ENCODE results near the gene FGFR2. TPM values are rescaled to one million over a fixed set of nuclear protein-coding genes. Genes with fewer than 3 reads are reported as not detected.

Gene FGFR2
- polyA plus RNA-seq, 1 of the 3 experiments (the other 2 are of a cell fraction): 0.02 TPM

- Histone ChIP-seq H3K9me3 (no peaks in the 10 kb centered on the region; the same call in none of the 2 replicates), H3K9me2 (no peaks in the 10 kb centered on the region), H3K79me2 (ENCODE audit: insufficient read depth) (no peaks in the 10 kb centered on the region), H3K4me2 (no peak overlapping the region), H3K36me3 (replicated peaks in 1 of 2; ENCODE audit: control insufficient read depth in 1 of 2, insufficient read depth in 2 of 2, low read length in 1 of 2) (no peaks in the 10 kb centered on the region), H3K4me1 (ENCODE audit: control insufficient read depth in 1 of 2, insufficient read depth in 2 of 2, low read depth in 1 of 2, low read length in 1 of 2) (peaks cover 0 to 8% of the 10 kb centered on the region in 2 experiments; a peak in 2 of 4 replicates), H2AFZ (ENCODE audit: low read depth) (no peak overlapping the region), H3K4me3 (ENCODE audit: low read depth in 2 of 2, low read length in 1 of 2) (no peak overlapping the region), H3K27ac (ENCODE audit: low read depth in 2 of 2, low read length in 1 of 2) (no peak overlapping the region), H3F3A (replicated peaks; ENCODE audit: insufficient read depth) (no peaks in the 10 kb centered on the region), H4K20me1 (ENCODE audit: insufficient read depth) (no peaks in the 10 kb centered on the region), H3K9ac (no peak overlapping the region), H3K27me3 (ENCODE audit: insufficient read depth) (no peaks in the 10 kb centered on the region)
- CTCF ChIA-PET: no interaction called here
- no peak for TF ChIP-seq RCOR1 (IDR thresholded peaks at IDR 0.05; ENCODE audit: low read length)
- TF ChIP-seq YY1 (IDR thresholded peaks at IDR 0.05; ENCODE audit: low read depth): no peak
- TF ChIP-seq CHD2 (IDR thresholded peaks at IDR 0.05; ENCODE audit: low read length, partially characterized antibody): no peak
- TF ChIP-seq USF2 (IDR thresholded peaks at IDR 0.05; ENCODE audit: borderline replicate concordance, low read depth, low read length): no peak
- 38% methylated on average over 1 of the region's 1 CpG for WGBS (ENCODE audit: low lambda C conversion rate)
- POLR2A ChIA-PET: no interaction called here
- DNase-seq: no peak
Measured at GRCh38 chr10:121481180-121481579, 117.1 kb downstream of the FGFR2 start.

DNA sequence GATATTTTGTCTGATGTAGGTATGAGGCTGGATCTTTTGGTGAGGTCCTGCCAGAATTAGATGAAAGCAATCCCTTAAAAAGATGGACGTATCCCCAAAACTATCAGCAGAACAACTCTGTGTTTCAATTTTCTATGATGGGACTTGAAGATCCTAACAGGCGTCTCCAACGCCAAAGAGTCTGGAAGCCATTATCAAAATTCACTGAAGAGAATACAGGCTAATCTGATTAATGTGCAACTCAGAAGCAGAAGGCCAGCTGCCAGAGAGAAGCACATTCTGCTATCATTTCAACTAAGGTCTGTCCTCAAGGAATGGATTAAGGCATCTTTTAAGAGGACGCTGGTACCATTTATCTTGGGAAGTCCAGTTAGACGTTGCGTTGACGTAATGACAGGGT is 119.7 kb downstream of the FGFR2 start:
- Histone ChIP-seq H3K27ac (ENCODE audit: low read depth in 2 of 2, low read length in 1 of 2) (no peak overlapping the region), H3K9me3 (no peaks in the 10 kb centered on the region; the same call in none of the 2 replicates), H3K79me2 (ENCODE audit: insufficient read depth) (no peaks in the 10 kb centered on the region), H3K4me2 (no peak overlapping the region), H3K4me3 (ENCODE audit: low read depth in 2 of 2, low read length in 1 of 2) (no peak overlapping the region), H3K27me3 (ENCODE audit: insufficient read depth) (no peaks in the 10 kb centered on the region), H3K9me2 (no peaks in the 10 kb centered on the region), H3K4me1 (ENCODE audit: control insufficient read depth in 1 of 2, insufficient read depth in 2 of 2, low read depth in 1 of 2, low read length in 1 of 2) (peaks cover 0 to 8% of the 10 kb centered on the region in 2 experiments; a peak in 2 of 4 replicates), H4K20me1 (ENCODE audit: insufficient read depth) (no peaks in the 10 kb centered on the region), H3K9ac (no peak overlapping the region), H3F3A (replicated peaks; ENCODE audit: insufficient read depth) (no peaks in the 10 kb centered on the region), H3K36me3 (replicated peaks in 1 of 2; ENCODE audit: control insufficient read depth in 1 of 2, insufficient read depth in 2 of 2, low read length in 1 of 2) (no peaks in the 10 kb centered on the region), H2AFZ (ENCODE audit: low read depth) (no peak overlapping the region)
- TF ChIP-seq USF2 (IDR thresholded peaks at IDR 0.05; ENCODE audit: borderline replicate concordance, low read depth, low read length) (no peak), IRF3 (IDR thresholded peaks at IDR 0.05; ENCODE audit: low read depth, low read length) (no peak), RCOR1 (IDR thresholded peaks at IDR 0.05; ENCODE audit: low read length) (peak; percentile 61), RAD21 (IDR thresholded peaks at IDR 0.05; ENCODE audit: low read length) (peak; percentile 16; the same call in 1 of the 2 replicates), EP300 (IDR thresholded peaks at IDR 0.05; ENCODE audit: borderline replicate concordance in 1 of 2, low read depth in 1 of 2, low read length in 1 of 2) (peak in 1 of 2 experiments; percentile 68; a peak in 1 of 4 replicates), CHD2 (IDR thresholded peaks at IDR 0.05; ENCODE audit: low read length, partially characterized antibody) (peak; percentile 49), SMC3 (IDR thresholded peaks at IDR 0.05; ENCODE audit: low read depth, low read length) (no peak), MXI1 (IDR thresholded peaks at IDR 0.05; ENCODE audit: low read depth, low read length) (peak; percentile 23; the same call in 1 of the 2 replicates), GATA2 (CRISPR knock-in tag; IDR thresholded peaks at IDR 0.05) (peak; percentile 12; the same call in 1 of the 2 replicates), TCF12 (IDR thresholded peaks at IDR 0.05) (0 out of 2 replicates have a peak, but pooled peaks have one; percentile 18), NRF1 (IDR thresholded peaks at IDR 0.05; ENCODE audit: low read depth, low read length) (no peak), RXRA (IDR thresholded peaks at IDR 0.05; ENCODE audit: borderline replicate concordance, low read depth) (no peak)
- TF ChIP-seq, protein P1, sequence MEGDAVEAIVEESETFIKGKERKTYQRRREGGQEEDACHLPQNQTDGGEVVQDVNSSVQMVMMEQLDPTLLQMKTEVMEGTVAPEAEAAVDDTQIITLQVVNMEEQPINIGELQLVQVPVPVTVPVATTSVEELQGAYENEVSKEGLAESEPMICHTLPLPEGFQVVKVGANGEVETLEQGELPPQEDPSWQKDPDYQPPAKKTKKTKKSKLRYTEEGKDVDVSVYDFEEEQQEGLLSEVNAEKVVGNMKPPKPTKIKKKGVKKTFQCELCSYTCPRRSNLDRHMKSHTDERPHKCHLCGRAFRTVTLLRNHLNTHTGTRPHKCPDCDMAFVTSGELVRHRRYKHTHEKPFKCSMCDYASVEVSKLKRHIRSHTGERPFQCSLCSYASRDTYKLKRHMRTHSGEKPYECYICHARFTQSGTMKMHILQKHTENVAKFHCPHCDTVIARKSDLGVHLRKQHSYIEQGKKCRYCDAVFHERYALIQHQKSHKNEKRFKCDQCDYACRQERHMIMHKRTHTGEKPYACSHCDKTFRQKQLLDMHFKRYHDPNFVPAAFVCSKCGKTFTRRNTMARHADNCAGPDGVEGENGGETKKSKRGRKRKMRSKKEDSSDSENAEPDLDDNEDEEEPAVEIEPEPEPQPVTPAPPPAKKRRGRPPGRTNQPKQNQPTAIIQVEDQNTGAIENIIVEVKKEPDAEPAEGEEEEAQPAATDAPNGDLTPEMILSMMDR (IDR thresholded peaks at IDR 0.05): no peak
- TF ChIP-seq, protein P2, sequence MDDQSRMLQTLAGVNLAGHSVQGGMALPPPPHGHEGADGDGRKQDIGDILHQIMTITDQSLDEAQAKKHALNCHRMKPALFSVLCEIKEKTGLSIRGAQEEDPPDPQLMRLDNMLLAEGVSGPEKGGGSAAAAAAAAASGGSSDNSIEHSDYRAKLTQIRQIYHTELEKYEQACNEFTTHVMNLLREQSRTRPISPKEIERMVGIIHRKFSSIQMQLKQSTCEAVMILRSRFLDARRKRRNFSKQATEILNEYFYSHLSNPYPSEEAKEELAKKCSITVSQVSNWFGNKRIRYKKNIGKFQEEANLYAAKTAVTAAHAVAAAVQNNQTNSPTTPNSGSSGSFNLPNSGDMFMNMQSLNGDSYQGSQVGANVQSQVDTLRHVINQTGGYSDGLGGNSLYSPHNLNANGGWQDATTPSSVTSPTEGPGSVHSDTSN (IDR thresholded peaks at IDR 0.05): no peak
- CTCF ChIA-PET: interaction anchor here (1.2 kb wide), 1 partner anchor 13 kb away, joined by 3 read pairs; no protein-coding TSS in a partner anchor
- WGBS (ENCODE audit: low lambda C conversion rate): 20% methylated on average over 7 of the region's 7 CpGs
- DNase-seq: peak; percentile 54
- POLR2A ChIA-PET: no interaction called here

Data from SK-N-SH (cell line).